OCI-LY1 (cell line): ENCODE measurements around the gene LRRC28.

ENCODE experiments used
- H2AFZ ChIP-seq: fragments of 200-600 bp; sonication (generic), shearing (Covaris generic); 2 replicates; pipeline ENCODE4 v1.6.0; 2014; ENCODE audit warnings: antibody characterized with exemption, mild to moderate bottlenecking, low read length
- H3F3A ChIP-seq: fragments of 200-600 bp; sonication (generic), shearing (Covaris generic); 2 replicates; pipeline ENCODE4 v1.6.0; 2014; ENCODE audit warnings: mild to moderate bottlenecking, antibody characterized with exemption, low read length, moderate library complexity; ENCODE audit not compliant: insufficient read depth
- H3K27ac ChIP-seq: fragments of 200-600 bp; sonication (generic); 2 replicates; pipeline ENCODE4 v1.5.1; 2014; ENCODE audit warnings: low read length, mixed run types, mild to moderate bottlenecking, low read depth; ENCODE audit not compliant: poor library complexity, severe bottlenecking
- H3K27me3 ChIP-seq: fragments of 200-600 bp; sonication (generic); 2 replicates; pipeline ENCODE4 v1.6.0; 2014; ENCODE audit warnings: antibody characterized with exemption, mild to moderate bottlenecking, low read length, moderate library complexity; ENCODE audit not compliant: insufficient read depth
- H3K36me3 ChIP-seq: fragments of 200-600 bp; sonication (generic); 2 replicates; pipeline ENCODE4 v1.6.1; 2014; ENCODE audit warnings: mild to moderate bottlenecking, antibody characterized with exemption, low read length, moderate library complexity, mixed read lengths; ENCODE audit not compliant: insufficient read depth
- H3K4me1 ChIP-seq: fragments of 200-600 bp; sonication (generic); 2 replicates; pipeline ENCODE4 v1.5.1; 2014; ENCODE audit warnings: mild to moderate bottlenecking, low read length, moderate library complexity; ENCODE audit not compliant: insufficient read depth, severe bottlenecking
- H3K4me2 ChIP-seq: fragments of 200-600 bp; sonication (generic), shearing (Covaris generic); 2 replicates; pipeline ENCODE4 v1.6.1; 2014; ENCODE audit warnings: low read length
- H3K4me3 ChIP-seq: fragments of 200-600 bp; sonication (generic); 2 replicates; pipeline ENCODE4 v1.5.1; 2014; ENCODE audit warnings: low read length, low read depth, mild to moderate bottlenecking, mixed read lengths; ENCODE audit not compliant: poor library complexity, severe bottlenecking
- H3K79me2 ChIP-seq: fragments of 200-600 bp; shearing (Covaris generic); 2 replicates; pipeline ENCODE4 v1.6.1; 2016; ENCODE audit warnings: mixed run types, low read length, mixed read lengths; ENCODE audit not compliant: insufficient read depth
- H3K9ac ChIP-seq: fragments of 200-600 bp; sonication (generic), shearing (Covaris generic); 2 replicates; pipeline ENCODE4 v1.6.1; 2014; ENCODE audit warnings: mild to moderate bottlenecking, low read length, mixed read lengths
- H3K9me2 ChIP-seq: fragments of 200-600 bp; sonication (generic), shearing (Covaris generic); 2 replicates; pipeline ENCODE4 v1.6.1; 2014; ENCODE audit warnings: low read depth, mild to moderate bottlenecking, low read length, mixed read lengths
- H3K9me3 ChIP-seq: fragments of 200-600 bp; shearing (Covaris generic); 2 replicates; pipeline ENCODE4 v1.6.1; 2014; ENCODE audit warnings: low read length, mixed read lengths
- H4K20me1 ChIP-seq: fragments of 200-600 bp; sonication (generic), shearing (Covaris generic); 2 replicates; pipeline ENCODE4 v1.6.0; 2016; ENCODE audit warnings: mild to moderate bottlenecking, low read length; ENCODE audit not compliant: insufficient read depth
- EZH2 ChIP-seq: fragments of 200-600 bp; sonication (generic), shearing (Covaris generic); IDR thresholded peaks from 2 replicates; pipeline ENCODE4 v1.8.0; 2017; ENCODE audit warnings: borderline replicate concordance, mixed run types, mild to moderate bottlenecking, antibody characterized with exemption, low read length, moderate library complexity, mixed read lengths
- TF ChIP-seq, protein P1 (sequence below): fragments of 200-600 bp; sonication (generic), shearing (Covaris generic); IDR thresholded peaks from 2 replicates; pipeline ENCODE4 v1.5.1; 2017; ENCODE audit warnings: mild to moderate bottlenecking, antibody characterized with exemption, low read length, moderate library complexity, mixed read lengths

The LRRC28 gene

DNA sequence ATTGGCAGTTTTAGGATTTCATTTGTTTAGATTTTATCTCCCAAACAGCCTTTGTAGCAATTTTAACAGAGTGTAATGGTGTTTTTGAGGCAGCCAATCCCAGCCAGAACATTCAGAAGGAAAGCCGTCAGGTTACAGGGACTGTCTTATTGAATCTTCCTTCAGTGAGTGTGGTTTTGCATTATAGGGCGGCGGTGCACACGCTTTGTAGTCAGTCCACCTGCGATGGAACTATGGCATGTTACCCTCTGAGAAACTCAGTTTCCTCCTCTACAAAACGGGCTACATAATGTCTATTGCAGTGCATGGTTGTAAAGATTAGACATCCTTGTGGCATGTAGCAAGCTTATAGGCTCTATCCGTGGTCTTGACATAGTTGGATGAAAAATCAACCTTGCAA, 1.0 kb downstream of the LRRC28 start:
- H3K4me3 ChIP-seq: peak overlapping the region; percentile 75
- H3K27ac ChIP-seq: peak overlapping the region; percentile 2
- H4K20me1 ChIP-seq: no peaks in the 10 kb centered on the region
- no peak overlapping the region for H2AFZ ChIP-seq
- peaks cover 12% of the 10 kb centered on the region for H3K36me3 ChIP-seq
- H3K4me1 ChIP-seq: peaks cover 29% of the 10 kb centered on the region
- no peaks in the 10 kb centered on the region for H3K27me3 ChIP-seq
- H3F3A ChIP-seq: no peaks in the 10 kb centered on the region
- H3K9ac ChIP-seq: peak overlapping the region; percentile 73
- peak overlapping the region; percentile 89 for H3K4me2 ChIP-seq
- no peaks in the 10 kb centered on the region for H3K9me2 ChIP-seq
- no peaks in the 10 kb centered on the region for H3K79me2 ChIP-seq
- no peaks in the 10 kb centered on the region; the same call in 1 of the 2 replicates for H3K9me3 ChIP-seq
- TF ChIP-seq, protein P1, sequence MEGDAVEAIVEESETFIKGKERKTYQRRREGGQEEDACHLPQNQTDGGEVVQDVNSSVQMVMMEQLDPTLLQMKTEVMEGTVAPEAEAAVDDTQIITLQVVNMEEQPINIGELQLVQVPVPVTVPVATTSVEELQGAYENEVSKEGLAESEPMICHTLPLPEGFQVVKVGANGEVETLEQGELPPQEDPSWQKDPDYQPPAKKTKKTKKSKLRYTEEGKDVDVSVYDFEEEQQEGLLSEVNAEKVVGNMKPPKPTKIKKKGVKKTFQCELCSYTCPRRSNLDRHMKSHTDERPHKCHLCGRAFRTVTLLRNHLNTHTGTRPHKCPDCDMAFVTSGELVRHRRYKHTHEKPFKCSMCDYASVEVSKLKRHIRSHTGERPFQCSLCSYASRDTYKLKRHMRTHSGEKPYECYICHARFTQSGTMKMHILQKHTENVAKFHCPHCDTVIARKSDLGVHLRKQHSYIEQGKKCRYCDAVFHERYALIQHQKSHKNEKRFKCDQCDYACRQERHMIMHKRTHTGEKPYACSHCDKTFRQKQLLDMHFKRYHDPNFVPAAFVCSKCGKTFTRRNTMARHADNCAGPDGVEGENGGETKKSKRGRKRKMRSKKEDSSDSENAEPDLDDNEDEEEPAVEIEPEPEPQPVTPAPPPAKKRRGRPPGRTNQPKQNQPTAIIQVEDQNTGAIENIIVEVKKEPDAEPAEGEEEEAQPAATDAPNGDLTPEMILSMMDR: no peak
- no peak for TF ChIP-seq EZH2

DNA sequence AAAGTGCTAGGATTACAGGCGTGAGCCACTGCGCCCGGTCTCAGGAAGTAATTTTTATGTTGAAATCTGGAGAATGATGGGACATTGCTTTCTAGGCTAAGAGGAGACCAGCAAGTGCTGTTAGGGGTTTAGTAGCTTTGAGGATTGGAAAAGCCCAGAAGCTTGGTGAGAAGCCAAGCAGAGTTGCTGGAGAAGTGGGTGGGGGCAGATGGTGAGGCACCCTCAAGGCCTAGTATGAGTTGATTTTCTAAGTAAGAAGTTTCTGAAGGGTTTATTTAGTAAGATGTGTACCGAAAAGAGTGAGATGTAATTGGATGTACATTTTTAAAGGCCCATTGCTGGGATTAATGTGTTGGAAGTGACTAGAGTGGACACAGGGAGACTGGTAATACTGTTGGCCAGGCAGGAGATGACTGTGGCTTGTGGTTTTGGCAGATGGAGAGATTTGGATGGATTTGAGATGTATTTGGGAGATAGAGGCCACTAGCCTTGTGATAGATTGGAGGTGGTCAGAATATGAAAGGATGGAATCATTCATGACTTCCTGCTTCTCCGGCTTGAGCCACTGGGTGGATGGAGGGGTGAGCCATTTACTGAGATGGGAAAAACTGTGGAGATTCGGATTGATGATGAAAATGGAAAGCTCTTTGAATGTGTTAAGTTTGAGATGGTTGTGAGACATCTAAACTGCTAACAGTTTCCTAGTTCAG, 2.3 kb downstream of the LRRC28 start:
- Histone ChIP-seq H3K4me2 (peak overlapping the region; percentile 89), H2AFZ (no peak overlapping the region), H3K4me3 (peak overlapping the region; percentile 75)

DNA sequence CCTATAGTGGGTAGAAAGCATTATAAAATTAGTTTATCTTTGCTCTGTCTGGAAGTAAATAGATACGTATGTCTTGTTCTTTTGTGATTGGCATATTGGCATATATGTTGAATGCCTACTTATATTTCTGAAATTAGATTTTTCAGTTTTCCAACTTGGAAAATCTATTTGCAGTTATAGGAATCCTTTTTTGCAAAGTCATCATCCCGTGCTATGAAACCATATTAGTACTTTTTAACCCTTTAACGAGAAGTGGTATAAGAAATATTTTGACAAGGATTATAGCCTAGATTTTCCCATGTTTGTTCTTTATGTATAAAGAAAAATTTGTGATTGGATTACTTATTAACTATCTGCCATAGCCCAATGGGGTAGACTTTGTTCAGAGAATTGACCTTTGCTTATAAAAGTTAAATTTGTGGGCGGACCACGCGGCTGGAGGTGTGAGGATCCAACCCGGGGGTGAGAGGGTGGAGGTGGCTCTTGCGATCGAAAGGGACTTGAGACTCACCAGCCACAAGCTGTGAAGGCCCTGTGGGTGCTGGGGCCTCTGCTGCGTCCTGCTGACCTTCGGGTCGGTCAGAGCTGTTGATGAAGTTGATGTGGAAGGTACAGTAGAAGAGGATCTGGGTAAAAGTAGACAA, 5.9 kb downstream of the LRRC28 start:
- no peaks in the 10 kb centered on the region for H3F3A ChIP-seq
- peaks cover 20% of the 10 kb centered on the region for H3K4me1 ChIP-seq
- H3K4me3 ChIP-seq: no peak overlapping the region
- no peak overlapping the region for H3K9ac ChIP-seq
- TF ChIP-seq EZH2: no peak
- TF ChIP-seq, protein P1: no peak
- no peak overlapping the region for H3K27ac ChIP-seq
- no peaks in the 10 kb centered on the region for H3K9me2 ChIP-seq
- no peaks in the 10 kb centered on the region for H3K79me2 ChIP-seq
- H3K36me3 ChIP-seq: peaks cover 13% of the 10 kb centered on the region
- no peak overlapping the region for H2AFZ ChIP-seq
- H3K9me3 ChIP-seq: no peaks in the 10 kb centered on the region
- H4K20me1 ChIP-seq: no peaks in the 10 kb centered on the region
- H3K4me2 ChIP-seq: no peak overlapping the region
- no peaks in the 10 kb centered on the region for H3K27me3 ChIP-seq

More for the DNA sequence above, 2.3 kb downstream of the LRRC28 start:
- H3F3A ChIP-seq: no peaks in the 10 kb centered on the region
- TF ChIP-seq EZH2: no peak
- TF ChIP-seq, protein P1: no peak
- no peaks in the 10 kb centered on the region for H3K79me2 ChIP-seq
- no peaks in the 10 kb centered on the region for H3K27me3 ChIP-seq
- peaks cover 19% of the 10 kb centered on the region for H3K36me3 ChIP-seq
- peaks cover 29% of the 10 kb centered on the region for H3K4me1 ChIP-seq
- no peaks in the 10 kb centered on the region; the same call in 1 of the 2 replicates for H3K9me3 ChIP-seq
- H4K20me1 ChIP-seq: no peaks in the 10 kb centered on the region
- peak overlapping the region; percentile 2; the same call in 1 of the 2 replicates for H3K9ac ChIP-seq
- no peak overlapping the region for H3K27ac ChIP-seq
- no peaks in the 10 kb centered on the region for H3K9me2 ChIP-seq
